Measurements from ENCODE around the gene PNMT.

The PNMT gene

DNA sequence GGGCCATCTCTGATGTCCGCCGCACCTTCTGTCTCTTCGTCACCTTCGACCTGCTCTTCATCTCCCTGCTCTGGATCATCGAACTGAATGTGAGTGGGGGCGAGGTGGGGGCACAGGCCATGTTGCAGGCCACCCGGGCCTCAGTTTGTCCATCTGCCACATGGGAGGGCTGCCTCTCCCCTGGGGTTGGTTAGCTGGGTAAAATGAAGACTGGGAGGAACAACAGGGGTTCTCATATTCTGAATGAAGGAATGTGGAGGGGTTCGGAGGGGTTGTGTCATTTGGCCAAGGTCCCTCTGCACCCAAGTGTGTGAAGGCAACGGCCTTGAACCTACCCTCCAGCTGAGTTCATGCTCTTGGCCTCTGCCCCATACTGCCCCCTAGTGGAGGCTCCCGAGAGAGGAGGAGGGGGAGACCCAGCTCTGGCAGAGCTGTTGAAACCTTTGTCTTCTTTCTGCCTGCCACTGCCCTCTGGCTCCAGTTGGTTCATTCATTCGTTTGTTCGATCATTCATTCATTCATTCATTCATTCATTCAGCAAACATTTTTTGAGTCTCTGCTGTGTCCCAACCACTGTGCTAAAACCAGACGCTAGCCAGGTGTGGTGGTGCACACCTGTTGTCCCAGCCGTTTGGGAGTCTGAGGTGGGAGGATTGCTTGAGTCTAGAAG lies 14.5 kb upstream of the PNMT start:
- peak; percentile 65 for DNase-seq (ENCODE audit: low read depth)

DNA sequence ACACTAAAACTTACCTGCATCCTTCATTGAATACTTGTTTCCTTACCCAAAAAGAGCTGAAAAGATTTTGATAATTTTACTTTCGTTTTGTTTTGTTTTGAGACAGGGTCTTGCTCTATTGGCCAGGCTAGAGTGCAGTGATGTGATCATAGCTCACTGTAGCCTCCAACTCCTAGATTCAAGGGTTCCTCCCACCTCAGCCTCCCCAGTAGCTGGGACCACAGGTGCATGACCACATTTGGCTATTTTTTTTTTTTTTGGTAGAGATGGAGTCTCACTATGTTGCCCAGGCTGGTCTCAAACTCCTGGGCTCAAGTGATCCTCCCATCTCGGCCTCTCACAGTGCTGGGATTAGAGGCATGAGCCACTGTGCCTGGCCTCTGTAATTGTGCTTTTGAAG lies 13.1 kb upstream of the PNMT start:
- DNase-seq (ENCODE audit: low read depth): no peak

DNA sequence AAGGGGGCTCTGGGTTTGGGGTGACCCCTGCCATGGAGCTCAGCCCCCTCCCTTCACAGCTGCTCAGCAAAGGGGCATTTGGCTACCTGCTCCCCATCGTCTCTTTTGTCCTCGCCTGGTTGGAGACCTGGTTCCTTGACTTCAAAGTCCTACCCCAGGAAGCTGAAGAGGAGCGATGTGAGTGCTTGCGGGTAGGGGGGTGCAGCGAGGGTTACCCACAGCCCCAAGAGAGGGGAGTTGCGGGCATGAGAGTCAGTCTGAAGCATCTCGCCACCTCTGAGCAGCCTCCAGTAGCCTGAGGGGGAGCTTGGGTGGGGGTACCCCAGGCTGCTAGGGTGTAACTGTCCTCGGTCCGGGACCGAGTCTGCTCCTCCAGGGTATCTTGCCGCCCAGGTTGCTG lies 9.9 kb upstream of the PNMT start:
- no peak for DNase-seq (ENCODE audit: low read depth)

DNA sequence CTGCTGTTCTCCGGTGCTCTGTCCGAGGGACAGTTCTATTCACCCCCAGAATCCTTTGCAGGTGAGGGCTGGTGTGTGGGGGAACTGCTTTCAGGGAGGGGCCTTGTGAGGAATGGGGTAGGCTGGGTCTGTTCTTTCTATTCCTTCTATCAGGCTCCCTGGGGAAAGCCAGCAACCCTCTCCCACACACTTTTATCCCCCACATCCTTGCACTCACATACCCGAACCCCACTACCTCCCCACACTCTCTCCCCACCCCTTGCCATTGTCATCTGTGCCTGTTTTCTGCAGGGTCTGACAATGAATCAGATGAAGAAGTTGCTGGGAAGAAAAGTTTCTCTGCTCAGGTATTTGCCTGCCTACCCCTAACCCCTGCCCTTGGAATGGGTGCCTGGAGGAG lies 9.5 kb upstream of the PNMT start:
- DNase-seq (ENCODE audit: low read depth): no peak

DNA sequence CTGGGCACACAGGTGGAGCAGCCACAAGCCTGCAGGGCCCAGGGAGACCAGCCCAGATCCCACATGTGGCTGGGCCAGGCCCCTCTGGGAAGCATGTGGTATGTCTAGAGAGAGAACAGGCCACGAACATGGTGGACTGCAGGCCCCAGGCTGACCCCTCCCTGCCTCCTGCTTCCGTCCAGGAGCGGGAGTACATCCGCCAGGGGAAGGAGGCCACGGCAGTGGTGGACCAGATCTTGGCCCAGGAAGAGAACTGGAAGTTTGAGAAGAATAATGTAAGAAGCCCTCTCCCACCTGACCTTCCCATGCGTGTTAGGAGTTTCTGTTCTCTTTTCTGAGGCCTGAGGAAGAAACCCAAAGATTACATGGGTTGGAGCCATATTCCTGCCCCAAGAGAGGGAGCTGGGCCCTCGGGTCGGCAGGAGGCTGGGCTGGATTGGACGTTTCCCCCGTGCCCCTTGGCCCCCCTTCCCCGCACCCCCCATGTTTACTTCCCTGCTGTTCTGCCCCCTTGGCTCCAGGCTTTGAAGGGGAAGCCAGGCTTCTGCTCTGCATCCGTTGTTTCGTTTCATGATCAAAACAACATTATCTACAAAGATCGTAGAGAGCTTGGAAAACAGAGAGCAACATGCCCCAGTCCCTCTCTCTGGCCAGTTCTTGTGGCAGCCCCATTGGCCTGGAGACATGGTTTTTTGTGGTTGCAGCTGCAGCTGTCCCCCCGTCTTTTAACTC lies 8.8 kb upstream of the PNMT start:
- no peak for DNase-seq (ENCODE audit: low read depth)

DNA sequence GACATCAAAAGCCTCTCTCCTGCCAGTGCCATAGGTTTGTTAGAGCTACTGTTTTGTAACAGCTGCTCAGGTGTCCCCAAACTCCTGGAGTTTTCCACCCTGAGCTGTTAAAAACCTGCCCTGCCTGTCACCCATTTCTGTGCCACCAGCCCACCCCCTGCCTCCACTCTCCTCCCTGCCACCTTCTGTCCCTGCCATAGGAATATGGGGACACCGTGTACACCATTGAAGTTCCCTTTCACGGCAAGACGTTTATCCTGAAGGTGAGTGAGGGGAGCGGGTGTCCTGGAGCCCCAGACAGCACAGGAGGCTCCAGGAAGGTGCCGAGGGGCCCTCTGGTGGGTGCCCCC lies 8.3 kb upstream of the PNMT start:
- DNase-seq (ENCODE audit: low read depth): no peak

DNA sequence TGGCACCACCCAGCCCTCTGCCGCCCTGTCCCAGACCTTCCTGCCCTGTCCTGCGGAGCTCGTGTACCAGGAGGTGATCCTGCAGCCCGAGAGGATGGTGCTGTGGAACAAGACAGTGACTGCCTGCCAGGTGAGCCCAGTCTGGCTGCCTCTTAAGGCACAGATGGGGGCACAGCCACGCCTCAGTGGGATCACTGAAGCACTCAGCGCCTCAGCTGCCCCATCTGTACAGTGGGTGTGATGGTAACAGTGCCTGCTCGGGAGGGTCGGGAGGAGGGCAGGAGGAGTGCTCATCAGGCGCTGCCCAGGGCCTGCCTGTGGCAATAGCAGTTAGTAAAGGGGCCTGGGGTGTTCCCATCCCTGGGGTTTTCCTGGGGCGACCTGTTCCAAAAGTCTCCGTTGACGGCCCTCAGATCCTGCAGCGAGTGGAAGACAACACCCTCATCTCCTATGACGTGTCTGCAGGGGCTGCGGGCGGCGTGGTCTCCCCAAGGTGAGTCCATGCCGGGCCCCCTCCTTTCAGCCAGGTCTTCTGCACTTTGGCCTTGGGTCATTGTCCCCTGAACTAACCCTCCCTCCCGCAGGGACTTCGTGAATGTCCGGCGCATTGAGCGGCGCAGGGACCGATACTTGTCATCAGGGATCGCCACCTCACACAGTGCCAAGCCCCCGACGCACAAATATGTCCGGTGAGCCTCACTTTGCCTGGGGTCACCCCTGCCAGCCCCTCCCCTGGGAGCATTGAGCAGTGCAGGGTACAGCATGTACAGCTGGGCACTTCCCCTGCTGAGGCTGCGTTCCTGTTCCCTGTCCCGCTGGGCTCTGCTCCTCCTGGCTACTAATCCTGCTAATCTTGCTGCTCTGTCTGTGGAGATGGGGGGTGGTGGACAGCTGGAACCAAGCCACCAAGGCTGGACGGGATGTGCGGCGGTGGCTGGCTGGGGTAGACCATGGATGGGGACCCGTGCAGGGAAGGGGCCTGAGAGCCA lies 7.6 kb upstream of the PNMT start:
- DNase-seq (ENCODE audit: low read depth): no peak

DNA sequence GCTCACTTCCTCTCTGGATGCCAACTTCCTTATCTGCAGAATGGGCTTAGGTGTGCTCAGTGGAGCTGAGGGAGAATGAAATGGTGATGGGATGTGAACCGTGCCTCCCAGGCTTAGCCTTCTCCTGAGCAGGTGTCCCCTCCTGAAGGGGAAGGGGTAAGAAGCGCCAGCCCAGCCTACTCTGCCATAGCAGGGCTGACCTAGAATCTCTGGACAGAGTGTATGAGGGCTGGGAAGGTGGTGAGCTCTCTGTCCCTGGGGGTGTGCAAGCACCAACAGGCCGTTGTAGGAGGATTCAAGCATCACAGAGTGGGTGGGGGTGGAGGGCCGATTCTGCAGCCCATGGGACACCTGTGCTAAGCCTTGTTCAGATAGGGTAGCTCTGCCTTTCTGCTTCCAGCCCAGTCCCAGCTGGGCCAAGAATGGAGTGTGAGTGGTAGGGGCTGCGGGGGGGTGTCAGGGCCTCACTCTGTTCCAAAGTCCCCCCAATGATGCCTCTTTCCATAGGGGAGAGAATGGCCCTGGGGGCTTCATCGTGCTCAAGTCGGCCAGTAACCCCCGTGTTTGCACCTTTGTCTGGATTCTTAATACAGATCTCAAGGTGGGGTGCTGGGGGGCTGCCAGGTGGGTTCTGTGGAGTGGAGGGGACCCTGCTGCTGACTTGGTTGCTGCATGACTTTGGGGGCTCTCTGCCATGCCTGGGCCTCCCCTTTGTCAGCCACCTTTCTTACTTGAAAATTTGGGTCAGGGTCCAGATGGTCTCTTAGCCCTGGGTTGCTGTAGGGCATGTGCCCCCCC lies 6.3 kb upstream of the PNMT start:
- no peak for DNase-seq (ENCODE audit: low read depth)

DNA sequence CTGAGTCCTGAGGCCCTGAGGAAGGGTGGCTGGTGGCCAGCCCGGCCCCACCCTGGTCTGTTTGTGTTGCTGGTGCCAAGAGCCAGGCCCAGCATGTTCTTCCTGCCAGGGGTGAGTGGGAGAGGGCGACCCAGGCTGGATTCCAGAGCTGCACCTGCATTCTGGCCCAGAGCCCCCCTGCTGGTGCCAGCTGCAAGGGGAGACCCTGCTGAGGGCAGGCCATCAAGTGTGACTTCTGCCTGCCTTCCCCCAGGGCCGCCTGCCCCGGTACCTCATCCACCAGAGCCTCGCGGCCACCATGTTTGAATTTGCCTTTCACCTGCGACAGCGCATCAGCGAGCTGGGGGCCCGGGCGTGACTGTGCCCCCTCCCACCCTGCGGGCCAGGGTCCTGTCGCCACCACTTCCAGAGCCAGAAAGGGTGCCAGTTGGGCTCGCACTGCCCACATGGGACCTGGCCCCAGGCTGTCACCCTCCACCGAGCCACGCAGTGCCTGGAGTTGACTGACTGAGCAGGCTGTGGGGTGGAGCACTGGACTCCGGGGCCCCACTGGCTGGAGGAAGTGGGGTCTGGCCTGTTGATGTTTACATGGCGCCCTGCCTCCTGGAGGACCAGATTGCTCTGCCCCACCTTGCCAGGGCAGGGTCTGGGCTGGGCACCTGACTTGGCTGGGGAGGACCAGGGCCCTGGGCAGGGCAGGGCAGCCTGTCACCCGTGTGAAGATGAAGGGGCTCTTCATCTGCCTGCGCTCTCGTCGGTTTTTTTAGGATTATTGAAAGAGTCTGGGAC lies 5.5 kb upstream of the PNMT start:
- no peak for DNase-seq (ENCODE audit: low read depth)

DNA sequence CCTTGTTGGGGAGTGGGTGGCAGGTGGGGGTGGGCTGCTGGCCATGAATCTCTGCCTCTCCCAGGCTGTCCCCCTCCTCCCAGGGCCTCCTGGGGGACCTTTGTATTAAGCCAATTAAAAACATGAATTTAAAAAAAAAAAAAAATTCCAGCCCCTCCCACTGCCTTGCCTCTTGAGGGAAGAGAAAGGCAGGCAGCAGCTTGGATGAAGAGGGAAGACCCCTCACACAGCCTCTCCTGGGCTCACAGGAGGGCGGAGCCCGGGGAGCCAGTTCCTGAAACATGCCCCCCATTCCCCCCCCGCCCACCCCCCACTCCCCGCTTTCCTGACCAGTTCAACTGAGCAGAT lies 4.9 kb upstream of the PNMT start:
- DNase-seq (ENCODE audit: low read depth): no peak

DNA sequence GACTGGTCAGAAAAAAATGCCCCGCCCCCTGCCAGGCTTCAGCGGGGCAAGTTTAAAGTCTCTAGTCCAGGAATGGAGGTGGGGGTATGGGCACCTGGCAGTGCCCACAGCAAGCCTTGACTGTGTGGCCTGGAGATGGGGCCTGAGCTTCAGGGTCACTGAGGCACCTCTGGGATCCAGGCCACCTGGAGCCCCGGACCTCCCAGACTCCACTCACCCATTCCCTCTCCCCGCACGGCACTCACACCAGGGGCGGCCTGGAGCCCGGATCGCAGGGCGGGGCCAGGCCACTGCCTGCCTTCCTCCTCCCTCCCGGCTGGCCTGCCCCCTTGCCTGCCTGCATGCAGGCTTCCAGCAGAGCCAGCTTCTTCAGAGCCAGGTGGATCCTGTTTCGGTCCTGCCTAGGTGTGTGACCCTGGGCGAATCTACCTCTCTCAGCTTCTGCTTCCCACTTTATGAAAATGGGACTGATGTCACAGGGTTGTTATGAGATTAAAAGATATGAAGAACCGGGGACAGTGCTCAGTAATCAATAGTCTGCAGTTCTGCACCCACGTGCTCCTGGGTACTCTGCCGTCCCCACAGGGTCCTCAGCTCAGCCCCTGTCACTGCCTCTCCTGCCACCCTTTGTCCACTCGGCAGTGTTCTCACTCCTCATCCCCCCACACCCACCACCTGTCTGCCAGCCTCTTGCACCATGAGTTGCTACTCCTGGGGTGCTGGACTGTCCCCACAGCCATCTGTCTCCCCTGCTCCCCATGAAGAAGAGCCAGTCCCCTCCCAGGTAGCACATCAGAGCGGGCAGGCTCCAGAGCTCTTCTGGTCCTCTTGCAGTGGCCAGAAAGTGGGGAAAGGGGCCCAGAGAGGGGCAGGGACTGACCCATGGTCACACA lies 4.3 kb upstream of the PNMT start:
- DNase-seq (ENCODE audit: low read depth): no peak

DNA sequence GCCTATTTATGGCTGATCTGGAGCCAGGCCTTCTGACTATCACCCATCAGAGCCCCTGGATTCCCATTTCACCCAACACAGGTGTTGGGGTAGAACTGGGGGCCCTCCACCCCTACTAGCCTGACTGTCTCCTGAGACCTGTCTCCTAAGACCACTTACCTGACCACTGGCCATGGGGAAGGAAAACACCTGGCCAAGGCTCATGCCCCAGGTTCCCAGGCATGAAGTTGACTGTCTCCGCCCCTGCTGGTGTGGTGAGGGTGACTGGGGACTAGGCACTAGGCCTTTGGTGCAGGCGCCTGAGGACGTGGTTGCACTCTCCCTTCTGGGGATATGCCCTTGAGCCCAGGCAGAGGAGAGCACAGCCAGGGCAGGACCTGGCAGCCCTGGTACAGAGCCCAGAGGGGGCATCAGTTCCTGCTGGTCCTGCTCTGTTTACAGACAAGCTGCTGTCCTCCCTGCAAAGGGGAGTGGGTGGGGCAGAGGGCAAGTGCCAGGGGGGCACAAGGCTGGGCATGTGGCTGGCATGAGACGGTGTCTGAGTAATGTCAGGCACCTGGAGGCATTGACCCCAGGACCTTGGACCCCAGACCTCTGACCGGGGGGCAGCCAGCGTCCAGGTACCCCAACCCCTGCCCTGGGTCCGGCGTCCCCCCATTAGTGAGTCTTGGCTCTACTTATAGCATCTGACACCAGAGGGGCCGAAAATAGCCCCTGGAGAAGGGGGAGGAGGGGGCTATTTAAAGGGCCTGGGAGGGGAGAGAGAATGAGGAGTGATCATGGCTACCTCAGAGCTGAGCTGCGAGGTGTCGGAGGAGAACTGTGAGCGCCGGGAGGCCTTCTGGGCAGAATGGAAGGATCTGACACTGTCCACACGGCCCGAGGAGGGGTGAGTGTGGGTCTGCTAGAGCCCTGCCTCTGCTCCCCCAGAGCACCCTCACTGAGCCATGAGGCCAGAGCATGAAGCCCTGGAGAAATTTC lies 3.4 kb upstream of the PNMT start, which contains the start of gene TCAP:
Gene TCAP, plus strand, starts transcription at position 769 of the 981 bp plus-strand sequence. Its CDS starts 11 bp downstream, at position 780.
- DNase-seq (ENCODE audit: low read depth): no peak

DNA sequence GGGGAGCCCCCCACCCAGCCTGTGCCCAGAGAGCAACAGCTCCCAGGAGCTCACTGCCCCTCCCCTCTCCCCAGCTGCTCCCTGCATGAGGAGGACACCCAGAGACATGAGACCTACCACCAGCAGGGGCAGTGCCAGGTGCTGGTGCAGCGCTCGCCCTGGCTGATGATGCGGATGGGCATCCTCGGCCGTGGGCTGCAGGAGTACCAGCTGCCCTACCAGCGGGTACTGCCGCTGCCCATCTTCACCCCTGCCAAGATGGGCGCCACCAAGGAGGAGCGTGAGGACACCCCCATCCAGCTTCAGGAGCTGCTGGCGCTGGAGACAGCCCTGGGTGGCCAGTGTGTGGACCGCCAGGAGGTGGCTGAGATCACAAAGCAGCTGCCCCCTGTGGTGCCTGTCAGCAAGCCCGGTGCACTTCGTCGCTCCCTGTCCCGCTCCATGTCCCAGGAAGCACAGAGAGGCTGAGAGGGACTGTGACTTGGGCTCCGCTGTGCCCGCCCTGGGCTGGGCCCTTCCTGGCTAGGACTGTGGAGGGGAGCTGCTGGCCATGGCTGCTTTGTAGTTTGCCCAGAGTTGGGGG lies 2.5 kb upstream of the PNMT start:
- DNase-seq (ENCODE audit: low read depth): no peak

DNA sequence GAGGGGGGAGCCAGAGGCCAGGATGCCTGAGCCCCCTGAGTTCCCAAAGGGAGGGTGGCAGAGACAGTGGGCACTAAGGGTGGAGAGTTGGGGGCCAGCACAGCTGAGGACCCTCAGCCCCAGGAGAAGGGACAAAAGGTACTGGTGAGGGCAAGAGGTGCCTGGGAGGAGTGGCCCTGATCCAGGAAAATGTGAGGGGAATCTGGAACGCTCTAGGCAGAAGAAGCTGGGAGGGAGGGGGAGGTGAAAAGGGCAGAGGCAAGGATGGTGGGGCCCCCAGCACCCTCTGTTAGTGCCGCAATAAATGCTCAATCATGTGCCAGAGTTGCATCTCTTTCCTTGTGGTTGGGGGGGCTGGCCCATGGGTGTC lies 2.0 kb upstream of the PNMT start:
- DNase-seq (ENCODE audit: low read depth): no peak

DNA sequence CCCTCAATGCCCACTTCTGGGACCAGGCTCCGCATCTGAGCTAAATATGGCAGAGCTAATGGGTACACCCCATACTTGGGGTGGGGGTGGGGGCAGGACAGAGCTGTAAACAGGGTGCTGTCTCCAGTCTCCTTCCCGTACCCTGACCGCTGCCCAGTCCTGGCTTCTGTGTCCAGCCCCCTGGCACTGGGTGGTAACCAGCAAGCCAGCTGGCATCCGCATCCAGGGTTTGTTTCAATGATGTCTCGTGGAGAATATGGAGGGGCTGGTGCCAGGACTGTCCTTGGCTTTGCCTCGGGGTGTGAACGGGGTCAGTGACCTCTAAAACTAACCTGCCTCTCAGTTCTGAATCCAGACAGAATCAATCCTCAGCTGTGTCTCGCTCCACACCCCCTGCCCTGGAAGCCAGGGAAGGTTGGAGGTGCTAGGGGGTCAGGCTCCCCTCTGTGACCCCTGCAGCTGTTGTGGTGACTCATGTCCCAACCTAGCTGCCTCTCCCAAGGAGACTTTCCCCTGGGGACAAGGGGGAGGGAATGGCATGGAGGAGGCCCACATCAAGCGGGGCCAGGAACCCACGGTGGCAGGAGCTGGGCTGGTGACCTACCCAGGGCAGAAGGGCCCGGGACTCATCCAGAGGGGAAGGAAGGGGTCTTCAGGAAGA lies 1.5 kb upstream of the PNMT start:
- no peak for DNase-seq (ENCODE audit: low read depth)

DNA sequence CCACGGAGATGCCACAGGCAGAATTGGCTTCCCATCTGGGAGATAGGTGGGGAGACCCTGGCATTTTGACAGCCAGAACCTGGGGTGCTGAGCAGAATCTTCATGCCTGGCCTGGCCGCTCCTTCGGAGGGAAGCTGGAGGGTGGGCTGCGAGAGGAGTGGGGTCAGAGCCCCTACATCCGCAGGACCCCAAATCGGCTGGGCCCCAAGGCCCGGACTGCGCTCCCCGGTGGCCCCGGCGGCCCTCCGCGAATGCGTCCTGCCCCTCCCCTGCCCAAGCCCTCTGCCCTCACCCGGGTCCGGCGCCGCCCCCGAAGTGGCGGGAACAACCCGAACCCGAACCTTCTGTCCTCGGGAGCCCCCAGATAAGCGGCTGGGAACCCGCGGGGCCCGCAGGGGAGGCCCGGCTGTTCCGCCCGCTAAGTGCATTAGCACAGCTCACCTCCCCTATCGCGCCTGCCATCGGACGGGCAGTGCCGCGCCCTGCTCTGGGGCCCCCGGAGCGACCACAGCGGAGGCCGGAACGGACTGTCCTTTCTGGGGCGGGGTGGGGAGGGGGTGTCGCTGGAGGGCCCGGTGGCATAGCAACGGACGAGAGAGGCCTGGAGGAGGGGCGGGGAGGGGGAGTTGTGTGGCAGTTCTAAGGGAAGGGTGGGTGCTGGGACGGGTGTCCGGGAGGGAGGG lies 850 bp upstream of the PNMT start:
- DNase-seq (ENCODE audit: low read depth): no peak
